PC-3 (cell line): ENCODE measurements around the gene TEX36. TPM values are rescaled to one million over a fixed set of nuclear protein-coding genes. Genes with fewer than 3 reads are reported as not detected.
A peak's percentile ranks its signal among the peaks of the same experiment; 100 is the strongest.

Experiments used
- ATAC-seq: fragments of 200-7000 bp; cut with Tn5 transposase; 2 replicates; pipeline ENCODE4 v1.9.1; 2020; ENCODE audit warnings: mild to moderate bottlenecking, moderate library complexity
- BruUV-seq: library from RNA; stranded (reverse); fragments of 400-500 nt; replicated peaks from 2 replicates; lab custom pipeline; 2021; lab: Mats Ljungman, UMichigan
- CTCF ChIA-PET: fragments of 300-600 bp; sonication (Branson Sonifier 250); formaldehyde crosslinking; loops from one replicate; lab custom pipeline; 2022; ENCODE audit warnings: antibody characterized with exemption; lab: Charles Lee
- POLR2A ChIA-PET: fragments of 300-600 bp; sonication (Branson Sonifier 250); formaldehyde crosslinking; loops from one replicate; lab custom pipeline; 2022; ENCODE audit warnings: antibody characterized with exemption; ENCODE audit not compliant: unreplicated experiment; lab: Charles Lee
- DNase-seq: peaks from one replicate; pipeline ENCODE4 v3.0.0-alpha.2; 2015
- H2AFZ ChIP-seq: fragments of 300-600 bp; sonication (generic); 2 replicates; pipeline ENCODE4 v1.6.0; 2016; ENCODE audit warnings: antibody characterized with exemption, low read length
- H3F3A ChIP-seq: fragments of 300-600 bp; sonication (generic); one replicate; pipeline ENCODE4 v1.6.0; 2017; ENCODE audit warnings: antibody characterized with exemption, low read length, control low read depth, mild to moderate bottlenecking; ENCODE audit not compliant: unreplicated experiment
- H3K27ac ChIP-seq: fragments of 300-600 bp; sonication (generic); 2 replicates; pipeline ENCODE4 v1.5.1; 2016; ENCODE audit warnings: mild to moderate bottlenecking, low read length
- H3K27me3 ChIP-seq: fragments of 300-600 bp; sonication (generic); 2 replicates; pipeline ENCODE4 v1.6.1; 2016; ENCODE audit warnings: low read length, mixed read lengths
- H3K36me3 ChIP-seq: fragments of 300-600 bp; sonication (generic); 2 replicates; pipeline ENCODE4 v1.6.1; 2016; ENCODE audit warnings: low read depth, mixed run types, low read length, mixed read lengths
- H3K4me1 ChIP-seq: fragments of 300-600 bp; sonication (generic); 2 replicates; pipeline ENCODE4 v1.5.1; 2016; ENCODE audit warnings: low read length; ENCODE audit not compliant: insufficient read depth
- H3K4me2 ChIP-seq: fragments of 300-600 bp; sonication (generic); 2 replicates; pipeline ENCODE4 v1.6.0; 2016; ENCODE audit warnings: low read length
- H3K4me3 ChIP-seq: fragments of 300-600 bp; sonication (generic); 2 replicates; pipeline ENCODE4 v1.5.1; 2016; ENCODE audit warnings: mild to moderate bottlenecking, low read length, mixed read lengths
- H3K79me2 ChIP-seq: fragments of 300-600 bp; sonication (generic); 2 replicates; pipeline ENCODE4 v1.6.1; 2017; ENCODE audit warnings: low read length, mixed read lengths
- H3K9ac ChIP-seq: fragments of 300-600 bp; sonication (generic); 2 replicates; pipeline ENCODE4 v1.6.0; 2016; ENCODE audit warnings: mild to moderate bottlenecking, low read length
- H3K9me2 ChIP-seq: fragments of 300-600 bp; sonication (generic); replicated peaks from 2 replicates; pipeline ENCODE4 v1.6.1; 2016; ENCODE audit warnings: mixed run types, low read length, mixed read lengths
- H3K9me3 ChIP-seq: fragments of 300-600 bp; sonication (generic); 2 replicates; pipeline ENCODE4 v1.6.1; 2016; ENCODE audit warnings: low read length, mixed read lengths
- H4K20me1 ChIP-seq: fragments of 300-600 bp; sonication (generic); 2 replicates; pipeline ENCODE4 v1.6.1; 2016; ENCODE audit warnings: low read length, mixed read lengths
- CTCF ChIP-seq: fragments of 300-600 bp; sonication (generic); conservative IDR thresholded peaks from 2 replicates; pipeline ENCODE4 v1.5.1; 2017; ENCODE audit warnings: antibody characterized with exemption, low read depth, mild to moderate bottlenecking, low read length
- EZH2 ChIP-seq: fragments of 300-600 bp; sonication (generic); IDR thresholded peaks from one replicate; pipeline ENCODE4 v1.6.1; 2017; ENCODE audit warnings: antibody characterized with exemption, mild to moderate bottlenecking, low read length; ENCODE audit not compliant: unreplicated experiment
- EZH2phosphoT487 ChIP-seq: fragments of 300-600 bp; sonication (generic); IDR thresholded peaks from 2 replicates; pipeline ENCODE4 v1.6.1; 2018; ENCODE audit warnings: mild to moderate bottlenecking, antibody characterized with exemption, low read length, borderline replicate concordance
- intact Hi-C: fragments of 100-400 bp; cut with micrococcal nuclease; formaldehyde crosslinking; loops from 2 replicates; pipeline ENCODE4 v1.9.0; 2023
- total RNA-seq: library from RNA; depleted of rRNA; stranded (reverse); fragments of >200 nt; gene quantifications from 2 replicates; pipeline ENCODE4 v1.2.3, GENCODE V29; 2014

The TEX36 gene
- total RNA-seq, 1 experiment from 2014 or later, result not detected

- Histone ChIP-seq H2AFZ (no peak overlapping the region), H3K9ac (no peak overlapping the region), H3K27ac (no peak overlapping the region), H3K36me3 (no peaks in the 10 kb centered on the region), H3K4me3 (no peak overlapping the region), H3K79me2 (no peaks in the 10 kb centered on the region), H4K20me1 (no peaks in the 10 kb centered on the region), H3K27me3 (no peaks in the 10 kb centered on the region), H3K9me3 (no peaks in the 10 kb centered on the region), H3F3A (no peaks in the 10 kb centered on the region), H3K4me1 (peaks cover 15% of the 10 kb centered on the region), H3K9me2 (no peaks in the 10 kb centered on the region), H3K4me2 (peak overlapping the region; percentile 23; the same call in 1 of the 2 replicates)
- BruUV-seq, result no TSS peak
- peak; percentile 80 for DNase-seq
- intact Hi-C loops, result loop anchor here (2.0 kb wide), 1 partner anchor 13 kb away; no protein-coding TSS in a partner anchor
- CTCF ChIA-PET, result no interaction called here
- TF ChIP-seq EZH2phosphoT487 (no peak), EZH2 (no peak), CTCF (no peak)
- ATAC-seq, result peak; percentile 98
- POLR2A ChIA-PET, result no interaction called here
These were observed 24.8 kb upstream of the TEX36 start for GRCh38 chr10:125707541-125708468.

- no peak overlapping the region for H3K27ac ChIP-seq
- H3F3A ChIP-seq, result no peaks in the 10 kb centered on the region
- H3K27me3 ChIP-seq, result no peaks in the 10 kb centered on the region
- ChIA-PET CTCF (interaction anchor here (0.5 to 0.7 kb wide), 2 partner anchors 41 to 175 kb away, joined by 3 to 4 read pairs; no protein-coding TSS in a partner anchor), POLR2A (no interaction called here)
- no peak overlapping the region for H2AFZ ChIP-seq
- ATAC-seq (no peak), DNase-seq (peak; percentile 37)
- TF ChIP-seq EZH2 (no peak), EZH2phosphoT487 (no peak), CTCF (peak; percentile 54)
- no TSS peak for BruUV-seq
- intact Hi-C loops, result loop anchor here (2.0 kb wide), 1 partner anchor 70 kb away; no protein-coding TSS in a partner anchor
- H3K9me2 ChIP-seq, result no peaks in the 10 kb centered on the region
- H3K36me3 ChIP-seq, result no peaks in the 10 kb centered on the region
- no peak overlapping the region for H3K4me2 ChIP-seq
- H3K79me2 ChIP-seq, result no peaks in the 10 kb centered on the region
- no peaks in the 10 kb centered on the region for H3K9me3 ChIP-seq
- no peak overlapping the region for H3K4me3 ChIP-seq
- peaks cover 5% of the 10 kb centered on the region for H3K4me1 ChIP-seq
- no peaks in the 10 kb centered on the region for H4K20me1 ChIP-seq
- no peak overlapping the region for H3K9ac ChIP-seq
These were observed 17.5 kb upstream of the TEX36 start for GRCh38 chr10:125700355-125700911.
